Esophagus muscularis mucosa (tissue), 4 donors: ENCODE measurements around the gene UNC5CL.

ENCODE experiments used
- CTCF ChIP-seq, 3 experiments: fragments of 200-600 bp in 2 of 3; fragments of 450-650 bp in 1 of 3; sonication (generic) in 2 of 3; IDR thresholded peaks; one replicate each; pipeline ENCODE4 v1.5.1; 2017 to 2019; ENCODE audit warnings: antibody characterized with exemption in 3 of 3, mild to moderate bottlenecking in 2 of 3, moderate library complexity in 1 of 3
- EP300 ChIP-seq: sonication (generic); formaldehyde crosslinking; IDR thresholded peaks from one replicate; pipeline ENCODE4 v1.6.1; 2017; ENCODE audit warnings: antibody characterized with exemption
- POLR2AphosphoS5 ChIP-seq, 2 donors: sonication (generic); formaldehyde crosslinking; IDR thresholded peaks; one replicate each; pipeline ENCODE4 v1.6.1; 2017; ENCODE audit warnings: antibody characterized with exemption in 2 of 2

DNA sequence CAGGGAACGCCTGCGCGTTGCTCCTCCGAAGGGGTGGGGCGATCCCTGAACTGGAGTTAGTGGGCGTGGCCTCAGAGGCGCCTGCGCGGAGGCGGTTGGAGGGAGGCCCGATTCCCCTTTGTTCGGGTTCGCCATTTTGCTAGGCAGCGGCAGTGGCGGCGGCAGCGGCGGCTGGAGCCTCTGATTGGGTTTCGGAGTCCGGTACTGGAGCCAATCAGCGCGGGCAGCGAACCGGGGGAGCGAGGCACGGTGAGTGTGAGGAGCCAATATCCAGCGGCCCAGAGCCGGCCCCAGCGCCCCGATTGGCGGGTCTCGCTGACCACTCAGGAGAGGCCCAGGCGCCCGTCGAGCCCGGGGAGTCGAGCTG, 33.8 kb upstream of the UNC5CL start, which contains the start of gene NFYA:
- TF ChIP-seq CTCF (IDR thresholded peaks at IDR 0.05), result no peak
- TF ChIP-seq POLR2AphosphoS5 (IDR thresholded peaks at IDR 0.05), result peak; percentile 32 to 86
- TF ChIP-seq EP300, result no peak
